Dedifferentiated amniotic fluid mesenchymal stem cell (primary cell): ENCODE results near the gene CPO.

ENCODE experiments used
- DNase-seq: peaks from one replicate; pipeline ENCODE4 v3.0.0-alpha.2; 2016; ENCODE audit errors: extremely low spot score

CPO gene

DNA sequence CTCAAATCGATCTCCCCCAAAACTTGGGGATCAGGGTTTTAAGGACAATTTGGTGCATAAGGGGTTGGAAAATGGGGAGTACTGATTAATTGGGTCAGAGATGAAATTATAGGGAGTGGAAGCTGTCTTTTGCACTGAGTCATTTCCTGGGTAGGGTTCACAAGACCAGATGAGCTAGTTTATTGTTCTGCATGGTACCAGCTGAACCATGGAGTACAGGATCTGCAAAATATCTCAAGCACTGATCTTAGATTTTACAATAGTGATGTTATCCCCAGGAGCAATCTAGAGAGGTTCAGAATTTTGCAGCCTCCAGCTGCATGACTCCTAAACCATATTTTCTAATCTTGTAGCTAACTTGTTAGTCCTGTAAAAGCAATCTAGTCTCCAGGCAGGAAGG is 73.1 kb downstream of the CPO start:
- DNase-seq: no peak

DNA sequence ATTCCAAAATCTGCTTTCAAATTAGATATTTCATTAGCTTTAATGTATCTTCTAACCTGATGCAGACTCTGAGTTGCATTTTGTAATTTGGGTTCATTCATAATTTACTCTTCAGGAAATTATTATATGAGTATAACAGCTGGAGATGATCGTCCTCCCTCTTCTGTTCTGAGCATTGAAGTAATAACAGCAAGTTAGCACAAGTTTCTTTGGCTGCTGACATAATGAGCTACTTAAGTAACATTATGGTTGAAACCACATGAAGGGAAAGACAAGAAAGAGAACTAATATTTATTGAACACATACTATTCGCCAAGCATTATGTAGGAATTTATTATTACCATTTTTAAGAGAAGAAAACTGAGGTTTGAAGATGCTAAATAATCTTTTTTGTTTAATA is 75.1 kb downstream of the CPO start:
- DNase-seq: no peak

DNA sequence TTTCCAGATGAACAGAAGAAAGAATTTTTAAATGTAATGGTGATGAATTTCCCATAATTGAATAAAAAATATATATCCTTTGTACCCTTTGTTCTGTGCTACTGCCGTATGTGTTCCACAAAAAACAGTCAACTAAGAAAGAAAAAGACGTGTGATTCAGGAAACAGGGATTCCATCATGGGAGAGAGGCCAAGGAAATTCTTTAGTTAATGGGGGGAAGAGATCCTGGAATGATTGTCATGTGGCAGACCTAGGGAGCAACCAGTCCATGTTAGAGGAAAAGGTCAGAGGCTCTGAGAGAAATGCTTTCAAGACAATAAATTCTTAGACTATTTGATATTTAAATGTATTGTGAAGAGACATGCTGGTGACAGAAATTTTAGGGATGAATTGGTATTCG is 76.6 kb downstream of the CPO start:
- no peak for DNase-seq
